Stimulated activated CD4-positive, alpha-beta T cell treated with anti-CD3 and anti-CD28 coated beads, Interleukin-15, amount 100 ng/mL, for 1 hour (primary cell): Measurements from ENCODE around the gene ASB13.

Experiments used
- DNase-seq, 2 donors: peaks; one replicate each; pipeline ENCODE4 v3.0.0-alpha.2; 2020; ENCODE audit warnings: low read depth in 1 of 2, low spot score in 1 of 2

The ASB13 gene

DNA sequence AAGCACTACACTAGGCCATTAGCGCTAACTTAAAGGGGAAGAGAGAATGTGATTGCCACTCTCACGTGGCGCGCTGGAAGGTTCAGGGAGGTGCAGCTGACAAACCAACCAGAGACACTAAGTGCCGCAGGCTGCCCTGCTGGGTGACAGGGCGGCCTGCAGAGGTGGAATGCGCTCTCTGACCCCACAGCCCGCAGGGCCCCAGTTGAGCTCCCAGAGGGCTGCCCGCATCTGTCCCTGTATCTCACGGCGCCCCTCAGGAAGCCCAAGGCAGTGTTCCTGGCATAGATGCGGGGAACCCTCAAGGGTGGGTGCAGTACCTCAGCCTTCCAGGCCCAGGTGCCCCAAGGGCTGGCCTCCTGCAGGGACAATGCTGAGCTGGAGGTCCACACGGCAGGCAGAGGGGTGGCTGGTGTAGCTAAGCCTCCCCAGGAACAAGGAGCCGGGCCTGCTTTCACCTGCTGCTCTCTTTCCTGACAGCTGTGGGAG is 75.0 kb downstream of the ASB13 start:
- DNase-seq = no peak

DNA sequence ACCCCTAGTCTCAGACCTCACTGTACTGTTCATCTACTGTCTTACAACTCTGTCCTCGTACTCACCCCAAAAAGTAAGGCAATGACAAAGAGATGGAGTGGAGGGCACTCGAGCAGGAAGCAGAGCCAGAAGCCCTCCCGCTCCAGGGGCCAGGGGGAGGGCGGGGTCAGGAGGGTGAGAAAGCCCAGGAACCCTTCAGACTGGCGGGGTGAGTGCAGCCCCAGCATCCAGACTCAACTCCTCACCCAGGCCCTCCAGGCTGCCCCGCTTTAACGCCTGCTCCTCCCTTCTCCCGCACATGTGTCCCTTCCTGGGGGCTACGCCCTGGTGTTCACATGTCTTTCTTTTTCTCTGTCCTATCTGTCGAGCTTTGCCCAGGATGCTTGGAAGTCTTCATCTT is 75.6 kb downstream of the ASB13 start:
- DNase-seq = no peak

DNA sequence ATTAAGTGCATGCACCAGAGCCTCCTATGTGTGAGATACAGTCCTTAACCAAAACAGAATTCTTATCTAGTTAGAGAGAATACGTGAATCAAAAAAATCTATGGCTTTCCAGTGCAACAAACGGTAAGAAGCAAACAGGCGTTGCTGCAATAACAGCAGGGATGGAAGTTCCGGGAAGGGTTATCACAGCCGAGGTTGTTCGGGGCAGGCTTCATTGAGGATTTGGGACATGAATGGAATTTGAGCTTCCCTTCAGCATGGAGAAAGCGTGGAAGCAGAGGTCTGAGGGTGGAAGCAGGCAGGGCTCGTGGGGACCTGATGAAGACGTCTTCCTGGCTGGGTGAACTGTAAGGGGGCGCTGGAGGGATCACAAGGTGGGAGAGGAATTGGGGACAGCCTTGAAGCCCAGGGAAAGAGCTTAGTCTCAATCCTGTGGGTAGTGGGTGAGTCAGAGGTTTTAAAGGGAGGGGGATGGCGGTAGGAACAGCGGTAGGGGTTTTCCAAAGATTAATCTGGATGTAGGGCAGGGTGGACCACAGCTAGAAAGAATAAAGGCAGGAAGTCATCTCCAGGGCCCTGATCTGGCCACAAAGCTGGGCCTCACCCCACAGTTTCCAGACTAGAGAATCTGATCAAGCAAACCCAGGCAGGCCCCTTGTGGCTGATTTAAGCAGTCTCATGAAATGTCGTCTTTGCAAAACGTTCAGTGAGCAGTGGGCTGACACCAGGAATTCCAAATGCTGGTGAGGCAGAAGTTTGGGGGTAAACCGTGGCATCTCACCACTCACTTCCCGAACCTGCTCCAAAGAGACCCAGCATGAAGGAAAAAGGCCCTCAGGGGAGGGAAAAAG is 76.5 kb downstream of the ASB13 start:
- DNase-seq = no peak

DNA sequence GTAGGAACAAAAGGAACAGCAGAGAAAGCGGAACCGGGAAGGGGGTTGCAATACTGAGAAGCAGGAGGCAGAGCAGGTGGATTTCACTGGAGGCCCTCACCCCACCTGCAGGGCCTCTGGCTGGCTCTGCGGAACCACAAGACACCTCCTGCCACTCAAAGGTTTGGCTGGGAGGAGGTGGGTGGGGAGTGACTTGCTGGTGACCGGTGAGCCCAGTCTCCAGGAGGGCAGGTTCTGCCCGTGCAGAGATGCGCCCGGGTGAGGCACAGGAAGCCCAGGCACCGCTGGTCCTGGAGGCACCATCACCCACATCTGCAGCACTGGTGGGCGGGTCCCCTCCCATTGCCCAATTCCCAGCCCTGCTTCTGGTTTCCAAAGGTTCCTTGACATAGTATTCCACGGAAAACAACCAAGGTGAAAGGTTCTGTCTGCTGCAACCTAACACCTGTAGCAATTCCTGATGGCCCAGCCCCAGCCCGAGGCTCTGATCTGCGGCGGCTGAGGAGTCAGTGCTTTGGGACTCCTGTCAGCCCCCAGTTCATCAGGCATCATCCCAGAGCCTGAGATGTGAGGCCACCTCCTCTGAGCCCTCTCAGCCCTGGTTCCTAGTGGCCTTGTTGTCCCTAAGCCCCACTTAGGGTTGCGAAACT is 77.3 kb downstream of the ASB13 start:
- DNase-seq = no peak
